ENCODE data around the gene LMNB1. TPM values are rescaled to one million over a fixed set of nuclear protein-coding genes. Genes with fewer than 3 reads are reported as not detected.
"Not testable (repeated sequence)": the region's sequence is repeated elsewhere in the genome, so short reads cannot be mapped to it uniquely, and the experiment has no call there.

LMNB1 gene
- total and polyA plus RNA-seq, 12 donors, result 0.78 to 14.7 (median 1.4) TPM

DNA sequence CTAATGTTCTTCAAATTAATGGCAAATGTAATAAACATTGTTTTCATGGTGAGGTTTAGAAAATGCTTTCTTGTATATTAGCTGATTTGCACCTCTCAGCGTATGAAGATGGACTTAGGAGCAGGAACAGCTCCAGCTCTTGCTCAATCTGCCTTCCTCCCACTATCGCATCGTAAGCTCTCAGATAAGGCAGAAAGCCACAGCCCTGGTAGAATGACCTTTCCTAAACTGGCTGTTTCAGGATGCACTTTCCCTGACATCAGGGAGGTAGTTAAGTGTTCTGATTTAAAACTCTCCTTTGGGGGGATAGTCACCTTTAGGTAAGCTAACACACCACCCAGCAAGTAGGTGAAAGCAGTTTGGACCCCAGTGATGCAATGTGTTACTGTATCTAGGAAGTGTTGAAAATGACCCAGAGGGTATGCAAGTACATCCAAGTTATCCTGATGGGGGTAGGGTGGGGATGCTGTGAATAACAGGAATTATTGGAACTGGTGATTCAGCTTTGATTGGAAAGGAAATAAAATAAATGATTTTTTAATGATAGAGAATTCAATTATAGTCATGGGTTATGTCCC is 72.3 kb downstream of the LMNB1 start:
- ATAC-seq (peak in 5 of 8 donors; percentile 27 to 76 (median 48)), DNase-seq (no peak)
- TF ChIP-seq CTCF (IDR thresholded peaks at IDR 0.05), result no peak
- Histone ChIP-seq H3K27me3 (no peaks in the 10 kb centered on the region), H3K27ac (peak overlapping the region in 4 of 10 donors; percentile 4 to 70 (median 64)), H3K4me1 (peaks cover 2 to 76% (median 52%) of the 10 kb centered on the region in 9 donors), H3K36me3 (no peaks in the 10 kb centered on the region), H3K4me3 (no peak overlapping the region), H3K9me3 (no peaks in the 10 kb centered on the region)
- WGBS, 2 donors, result 28 to 29% methylated on average over 3 of the region's 3 CpGs
- intact Hi-C loops (cut with DNase I), result loop anchor here in 3 of 10 donors (2.0 to 5.0 kb wide), 3 partner anchors 182 to 188 kb away; partner anchors contain the start of gene MARCHF3 (in 2 of the 3)

DNA sequence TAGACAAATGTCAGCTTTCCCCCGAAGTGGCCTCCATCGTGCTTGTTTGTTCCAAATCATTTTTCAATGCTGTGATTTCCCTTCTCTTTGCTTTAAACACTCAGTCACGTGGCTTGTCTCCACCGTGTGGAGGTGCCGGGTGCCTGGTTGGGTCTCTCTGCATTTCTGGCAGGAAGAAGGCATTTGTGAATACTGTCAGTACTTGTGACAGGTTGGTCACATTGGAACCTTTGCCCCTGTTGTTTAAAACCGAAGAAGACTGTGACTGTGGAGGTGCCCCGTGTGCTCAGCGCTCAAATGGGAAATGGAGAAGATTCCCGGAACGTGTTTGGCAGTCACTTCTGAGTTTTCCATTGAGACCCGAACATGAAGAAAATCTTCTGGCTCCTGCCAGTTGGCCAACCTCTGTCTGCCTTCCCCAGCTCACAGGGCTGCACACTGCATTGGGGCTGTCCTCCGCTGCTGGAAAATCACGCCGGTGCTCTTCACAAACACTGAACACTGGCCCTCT is 74.6 kb downstream of the LMNB1 start:
- intact Hi-C loops (cut with DNase I), result loop anchor here in 4 of 10 donors (10.0 kb wide), 2 partner anchors 183 to 193 kb away; partner anchors contain the start of gene MARCHF3 (in 3 of the 4)
- Histone ChIP-seq H3K27ac (peak overlapping the region in 8 of 10 donors; percentile 35 to 81 (median 64)), H3K36me3 (no peaks in the 10 kb centered on the region), H3K4me3 (peak overlapping the region in 1 of 10 donors; percentile 24), H3K4me1 (peaks cover 0 to 64% (median 41%) of the 10 kb centered on the region in 9 donors), H3K27me3 (no peaks in the 10 kb centered on the region), H3K9me3 (no peaks in the 10 kb centered on the region)
- TF ChIP-seq CTCF (IDR thresholded peaks at IDR 0.05), result no peak
- WGBS, 2 donors, result 46 to 50% methylated on average over 14 of the region's 14 CpGs
- ATAC-seq (peak; percentile 34 to 68 (median 45)), DNase-seq (peak in 1 of 2 donors; percentile 34)

GRCh38 chr5:126852091-126852571 is 75.2 kb downstream of the LMNB1 start:
- WGBS, 2 donors, result 38 to 53% methylated on average over 4 of the region's 4 CpGs
- TF ChIP-seq CTCF (IDR thresholded peaks at IDR 0.05), result no peak
- H3K4me3 ChIP-seq, result peak overlapping the region in 1 of 10 donors; percentile 24
- DNase-seq, result no peak
- peaks cover 0 to 60% (median 36%) of the 10 kb centered on the region in 9 donors for H3K4me1 ChIP-seq
- no peaks in the 10 kb centered on the region for H3K27me3 ChIP-seq
- intact Hi-C loops (cut with DNase I), result loop anchor here in 4 of 10 donors (10.0 kb wide), 2 partner anchors 183 to 193 kb away; partner anchors contain the start of gene MARCHF3 (in 3 of the 4)
- ATAC-seq, result peak; percentile 40 to 66 (median 56)
- H3K9me3 ChIP-seq, result no peaks in the 10 kb centered on the region
- H3K27ac ChIP-seq, result peak overlapping the region in 9 of 10 donors; percentile 16 to 81 (median 64)
- H3K36me3 ChIP-seq, result no peaks in the 10 kb centered on the region

GRCh38 chr5:126852841-126853271 is 75.9 kb downstream of the LMNB1 start:
- intact Hi-C loops (cut with DNase I), result loop anchor here in 4 of 10 donors (10.0 kb wide), 2 partner anchors 182 to 192 kb away; partner anchors contain the start of gene MARCHF3 (in 3 of the 4)
- TF ChIP-seq CTCF (IDR thresholded peaks at IDR 0.05), result no peak
- ATAC-seq, result no peak
- no peak for DNase-seq
- Histone ChIP-seq H3K27me3 (no peaks in the 10 kb centered on the region), H3K9me3 (no peaks in the 10 kb centered on the region), H3K27ac (peak overlapping the region in 7 of 10 donors; percentile 49 to 81 (median 65)), H3K4me3 (no peak overlapping the region), H3K4me1 (peaks cover 0 to 60% (median 32%) of the 10 kb centered on the region in 9 donors), H3K36me3 (no peaks in the 10 kb centered on the region)
- WGBS, 2 donors, result 59 to 66% methylated on average over 7 of the region's 7 CpGs

DNA sequence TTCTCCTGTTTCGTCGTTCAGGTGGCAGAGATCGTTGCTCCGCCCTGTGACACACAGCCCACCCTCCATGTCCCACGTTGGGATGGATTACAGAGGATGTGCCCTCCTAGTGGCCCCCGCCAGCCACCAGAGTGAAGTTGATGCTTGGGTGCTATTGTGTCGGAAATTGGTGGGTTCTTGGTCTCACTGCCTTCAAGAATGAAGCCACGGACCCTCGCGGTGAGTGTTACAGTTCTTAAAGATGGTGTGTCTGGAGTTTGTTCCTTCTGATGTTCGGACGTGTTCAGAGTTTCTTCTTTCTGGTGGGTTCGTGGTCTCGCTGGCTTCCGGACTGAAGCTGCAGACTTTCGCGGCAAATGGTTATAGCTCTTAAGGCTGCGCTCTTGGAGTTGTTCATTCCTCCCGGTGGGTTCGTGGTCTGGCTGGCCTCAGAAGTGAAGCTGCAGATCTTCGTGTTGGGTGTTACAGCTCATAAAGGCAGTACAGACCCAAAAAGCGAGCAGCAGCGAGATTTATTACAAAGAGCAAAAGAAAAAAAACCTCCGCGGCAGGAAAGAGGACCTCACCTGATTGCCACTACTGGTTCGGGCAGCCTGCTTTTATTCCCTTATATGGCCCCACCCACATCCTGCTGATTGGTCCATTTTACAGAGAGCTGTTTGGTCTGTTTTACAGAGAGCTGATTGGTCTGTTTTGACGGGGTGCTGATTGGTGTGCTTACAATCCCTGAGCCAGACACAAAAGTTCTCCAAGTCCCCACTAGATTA is 76.8 kb downstream of the LMNB1 start:
- not testable (repeated sequence) for DNase-seq, H3K27me3 ChIP-seq, H3K9me3 ChIP-seq, ATAC-seq, H3K36me3 ChIP-seq
- WGBS, 2 donors, result 94 to 95% methylated on average over 27 of the region's 27 CpGs
- intact Hi-C loops (cut with DNase I), result loop anchor here in 4 of 10 donors (10.0 kb wide), 2 partner anchors 181 to 191 kb away; partner anchors contain the start of gene MARCHF3 (in 3 of the 4)
- Histone ChIP-seq H3K27ac (peak overlapping the region in 1 of 10 donors; percentile 81), H3K4me3 (peak overlapping the region in 1 of 10 donors; percentile 7), H3K4me1 (peaks cover 0 to 57% (median 26%) of the 10 kb centered on the region in 9 donors)
